Esophagus squamous epithelium (tissue), 5 donors: ENCODE results near the gene ABHD6. TPM values are rescaled to one million over a fixed set of nuclear protein-coding genes. Genes with fewer than 3 reads are reported as not detected.
"Not testable (repeated sequence)": the region's sequence is repeated elsewhere in the genome, so short reads cannot be mapped to it uniquely, and the experiment has no call there.

Experiments
- DNase-seq: peaks from one replicate; lab custom pipeline; 2025; lab: John Stamatoyannopoulos, UW
- H3K27ac ChIP-seq, 4 donors: fragments of 200-600 bp; sonication (generic); one replicate each; pipeline ENCODE4 v1.5.1; 2016 to 2019; ENCODE audit warnings: mild to moderate bottlenecking in 1 of 4
- H3K27me3 ChIP-seq, 4 donors: fragments of 200-600 bp; sonication (generic); 1 replicate in 3 of 4; 2 replicates in 1 of 4; pipeline versions ENCODE4 v1.5.1 to v1.6.0; 2017 to 2021; ENCODE audit warnings: antibody characterized with exemption in 1 of 4
- H3K36me3 ChIP-seq, 3 donors: fragments of 200-600 bp; sonication (generic); one replicate each; pipeline ENCODE4 v1.5.1; 2016 to 2019
- H3K4me1 ChIP-seq, 3 donors: fragments of 200-600 bp; sonication (generic); one replicate each; pipeline ENCODE4 v1.5.1; 2017 to 2019
- H3K4me3 ChIP-seq, 4 donors: fragments of 200-600 bp; sonication (generic); 1 replicate in 3 of 4; 2 replicates in 1 of 4; pipeline ENCODE4 v1.5.1; 2016 to 2019; ENCODE audit warnings: mild to moderate bottlenecking in 2 of 4, moderate library complexity in 1 of 4
- H3K9me3 ChIP-seq, 3 donors: fragments of 200-600 bp; sonication (generic); one replicate each; pipeline ENCODE4 v1.5.1; 2016 to 2019
- POLR2A ChIP-seq, 4 donors: fragments of 450-650 bp; IDR thresholded peaks; one replicate each; pipeline ENCODE4 v1.6.1; 2017; ENCODE audit warnings: antibody characterized with exemption in 4 of 4, mild to moderate bottlenecking in 4 of 4, moderate library complexity in 3 of 4
- WGBS, 2 donors: methylation state at CpG; one replicate each; pipeline ENCODE4 v1.1.5; 2018; 5-methylcytosine and 5-hydroxymethylcytosine counted together
- intact Hi-C: fragments of 100-400 bp; cut with DNase I; formaldehyde crosslinking; loops from one replicate; pipeline ENCODE4 v1.15.0; 2022
- total RNA-seq, 4 donors: library from RNA; depleted of rRNA; stranded (reverse); fragments of >200 nt; gene quantifications; one replicate each; pipeline ENCODE4 v1.1.0, GENCODE V29; 2016
- TF ChIP-seq, protein P1 (sequence below), 6 experiments: fragments of 450-650 bp in 4 of 6; fragments of 200-600 bp in 2 of 6; sonication (generic) in 2 of 6; IDR thresholded peaks; one replicate each; pipeline ENCODE4 v1.5.1; 2016 to 2019; ENCODE audit warnings: antibody characterized with exemption in 6 of 6, mild to moderate bottlenecking in 4 of 6, moderate library complexity in 4 of 6
- donor health status: DM: yes; HTN: yes; CAD: no.

The ABHD6 gene
- total RNA-seq, 4 donors from 2014 or later, result 5.8 to 16.5 (median 8.9) TPM

DNA sequence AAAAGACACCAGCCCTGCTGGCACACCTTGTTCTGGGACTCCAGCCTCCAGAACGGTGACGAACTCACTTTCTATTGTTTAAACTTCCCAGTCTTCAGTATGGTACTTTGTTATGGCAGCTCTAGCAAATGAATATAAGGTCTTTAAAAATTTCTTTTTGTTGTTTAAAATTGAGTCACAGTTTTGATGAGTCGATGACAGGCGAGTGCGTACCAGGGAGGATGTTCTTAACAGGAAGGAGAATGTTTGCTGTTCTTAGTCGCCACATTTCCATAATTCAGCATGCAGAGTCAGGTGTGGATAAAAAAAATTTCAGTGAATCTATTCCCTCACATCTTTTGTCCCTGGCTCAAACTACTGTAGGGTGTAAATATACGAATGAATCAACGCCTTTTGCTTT is 39.2 kb upstream of the ABHD6 start:
- Histone ChIP-seq H3K4me1 (peaks cover 8 to 43% (median 20%) of the 10 kb centered on the region in 3 donors), H3K27ac (peak overlapping the region; percentile 35 to 74 (median 59)), H3K9me3 (no peaks in the 10 kb centered on the region), H3K4me3 (no peak overlapping the region), H3K36me3 (no peaks in the 10 kb centered on the region), H3K27me3 (no peaks in the 10 kb centered on the region)
- intact Hi-C loops, result no loop called here
- DNase-seq, result no peak
- WGBS, 2 donors, result 31 to 42% methylated on average over 8 of the region's 8 CpGs
- no peak for TF ChIP-seq POLR2A (IDR thresholded peaks at IDR 0.05)
- TF ChIP-seq, protein P1, sequence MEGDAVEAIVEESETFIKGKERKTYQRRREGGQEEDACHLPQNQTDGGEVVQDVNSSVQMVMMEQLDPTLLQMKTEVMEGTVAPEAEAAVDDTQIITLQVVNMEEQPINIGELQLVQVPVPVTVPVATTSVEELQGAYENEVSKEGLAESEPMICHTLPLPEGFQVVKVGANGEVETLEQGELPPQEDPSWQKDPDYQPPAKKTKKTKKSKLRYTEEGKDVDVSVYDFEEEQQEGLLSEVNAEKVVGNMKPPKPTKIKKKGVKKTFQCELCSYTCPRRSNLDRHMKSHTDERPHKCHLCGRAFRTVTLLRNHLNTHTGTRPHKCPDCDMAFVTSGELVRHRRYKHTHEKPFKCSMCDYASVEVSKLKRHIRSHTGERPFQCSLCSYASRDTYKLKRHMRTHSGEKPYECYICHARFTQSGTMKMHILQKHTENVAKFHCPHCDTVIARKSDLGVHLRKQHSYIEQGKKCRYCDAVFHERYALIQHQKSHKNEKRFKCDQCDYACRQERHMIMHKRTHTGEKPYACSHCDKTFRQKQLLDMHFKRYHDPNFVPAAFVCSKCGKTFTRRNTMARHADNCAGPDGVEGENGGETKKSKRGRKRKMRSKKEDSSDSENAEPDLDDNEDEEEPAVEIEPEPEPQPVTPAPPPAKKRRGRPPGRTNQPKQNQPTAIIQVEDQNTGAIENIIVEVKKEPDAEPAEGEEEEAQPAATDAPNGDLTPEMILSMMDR (IDR thresholded peaks at IDR 0.05), result no peak

DNA sequence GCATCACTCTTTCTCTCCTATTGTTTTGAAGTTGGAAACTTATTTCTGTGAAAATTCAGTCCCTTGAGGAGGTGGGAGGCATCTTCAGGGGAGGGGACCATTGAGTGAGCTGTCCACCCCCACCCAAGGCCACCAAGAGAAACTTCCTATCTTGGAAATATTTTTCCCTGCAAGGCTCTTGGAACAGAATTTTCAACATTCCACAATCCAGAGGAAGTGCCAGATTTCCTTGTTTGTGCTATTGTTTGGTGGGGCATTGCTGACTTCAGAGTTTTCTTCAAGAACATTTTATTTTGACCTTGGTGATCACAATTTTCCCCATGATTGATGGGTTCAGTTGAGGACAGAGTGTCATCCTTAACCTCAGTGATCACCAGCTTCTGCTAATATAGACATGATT is 38.8 kb upstream of the ABHD6 start:
- DNase-seq, result no peak
- intact Hi-C loops, result no loop called here
- Histone ChIP-seq H3K4me3 (no peak overlapping the region), H3K27me3 (no peaks in the 10 kb centered on the region), H3K27ac (peak overlapping the region in 3 of 4 donors; percentile 55 to 74 (median 63)), H3K4me1 (peaks cover 8 to 43% (median 20%) of the 10 kb centered on the region in 3 donors), H3K36me3 (no peaks in the 10 kb centered on the region), H3K9me3 (no peaks in the 10 kb centered on the region)
- TF ChIP-seq, protein P1 (IDR thresholded peaks at IDR 0.05), result no peak
- no peak for TF ChIP-seq POLR2A (IDR thresholded peaks at IDR 0.05)

DNA sequence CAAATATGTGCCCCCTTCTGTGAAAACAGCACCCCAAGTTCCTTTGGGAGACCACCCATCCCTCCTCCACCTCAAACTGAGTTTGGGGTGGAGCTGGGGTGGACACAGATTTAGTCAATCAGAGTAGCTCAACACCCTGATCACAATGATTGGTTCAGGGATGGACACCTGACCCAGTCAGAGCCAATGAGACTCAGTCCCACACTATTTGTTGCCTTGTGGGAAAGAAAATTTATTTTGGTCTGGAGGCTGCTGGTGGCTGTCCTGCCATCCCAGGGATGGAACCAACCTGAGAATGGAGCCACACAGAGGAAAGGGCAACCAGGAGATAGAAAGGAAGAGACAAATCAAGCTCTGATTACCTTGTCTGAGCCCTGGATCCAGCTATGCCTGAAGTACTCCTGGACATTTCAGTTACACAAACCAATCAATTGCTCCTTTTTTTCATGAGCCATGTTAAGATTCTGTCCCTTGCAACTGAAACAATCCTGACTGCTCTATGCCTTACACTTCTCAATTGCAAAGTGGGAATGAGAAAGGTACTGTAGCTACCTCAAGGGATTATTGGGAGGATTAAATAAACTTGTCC is 37.4 kb upstream of the ABHD6 start:
- peaks cover 8 to 43% (median 20%) of the 10 kb centered on the region in 3 donors for H3K4me1 ChIP-seq
- peak overlapping the region in 3 of 4 donors; percentile 49 to 74 (median 49) for H3K27ac ChIP-seq

DNA sequence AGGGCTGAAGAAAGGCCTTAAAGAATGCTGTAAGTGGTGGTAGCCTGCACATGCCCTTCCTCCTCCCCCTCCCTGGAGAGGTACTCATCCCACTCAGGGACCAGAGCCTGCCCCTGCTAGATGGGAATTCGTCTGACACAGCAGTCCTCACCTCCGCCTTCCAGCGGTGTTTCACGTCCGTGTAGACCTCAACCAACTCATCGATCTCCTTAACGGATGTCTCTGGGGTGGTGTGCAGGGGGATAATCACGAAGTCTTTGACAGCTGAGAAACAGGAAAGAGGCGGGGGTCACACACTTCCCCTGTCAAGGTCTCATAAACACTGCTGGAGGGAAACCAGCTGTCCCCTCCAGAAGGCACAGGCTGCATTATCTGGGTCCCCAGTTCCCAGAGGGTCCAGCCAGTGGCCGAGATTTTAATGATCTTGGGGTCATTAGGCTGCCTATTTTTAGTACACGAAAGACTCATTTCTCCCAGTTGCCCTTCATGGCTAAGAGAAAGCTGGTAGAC is 36.7 kb upstream of the ABHD6 start:
- peaks cover 10 to 46% (median 21%) of the 10 kb centered on the region in 3 donors for H3K4me1 ChIP-seq
- H3K27ac ChIP-seq, result peak overlapping the region in 3 of 4 donors; percentile 35 to 49 (median 49)
- TF ChIP-seq POLR2A (IDR thresholded peaks at IDR 0.05), result no peak
- no peaks in the 10 kb centered on the region for H3K9me3 ChIP-seq
- WGBS, 2 donors, result 36 to 47% methylated on average over 7 to 8 of the region's 11 CpGs
- no peak for DNase-seq
- no peaks in the 10 kb centered on the region for H3K27me3 ChIP-seq
- no peaks in the 10 kb centered on the region for H3K36me3 ChIP-seq
- intact Hi-C loops, result no loop called here
- no peak overlapping the region for H3K4me3 ChIP-seq

More for the DNA sequence above, 37.4 kb upstream of the ABHD6 start:
- intact Hi-C loops, result no loop called here
- Histone ChIP-seq H3K36me3 (no peaks in the 10 kb centered on the region), H3K9me3 (no peaks in the 10 kb centered on the region), H3K27me3 (no peaks in the 10 kb centered on the region), H3K4me3 (no peak overlapping the region)
- no peak for DNase-seq
- TF ChIP-seq POLR2A (IDR thresholded peaks at IDR 0.05), result no peak
- TF ChIP-seq, protein P1 (IDR thresholded peaks at IDR 0.05), result no peak

DNA sequence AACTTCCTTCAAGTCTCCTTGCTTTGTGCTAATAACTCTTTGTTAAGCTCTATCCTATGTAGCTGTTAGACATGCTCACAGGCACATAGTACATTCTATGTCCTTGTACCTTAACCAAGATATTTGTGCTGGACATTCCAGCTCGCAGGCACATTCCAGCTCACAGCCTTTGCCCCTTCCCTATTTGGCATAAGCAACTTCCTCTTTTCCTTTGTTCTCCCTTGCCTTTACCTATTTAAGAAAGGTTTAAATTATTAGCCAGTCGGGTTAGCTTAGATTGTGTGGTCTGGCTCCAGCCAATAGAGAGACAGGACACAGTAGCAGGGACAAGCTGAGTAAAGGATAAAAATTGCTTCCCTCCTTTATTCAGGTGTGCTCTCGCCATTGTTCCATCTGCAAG is 36.1 kb upstream of the ABHD6 start:
- H3K27ac ChIP-seq, result peak overlapping the region in 1 of 4 donors; percentile 35
- H3K9me3 ChIP-seq, H3K4me3 ChIP-seq, intact Hi-C loops, H3K36me3 ChIP-seq, DNase-seq, H3K27me3 ChIP-seq: not testable (repeated sequence)
- 68 to 75% methylated on average over 3 of the region's 3 CpGs for WGBS, 2 donors
- H3K4me1 ChIP-seq, result peaks cover 15 to 52% (median 25%) of the 10 kb centered on the region in 3 donors

DNA sequence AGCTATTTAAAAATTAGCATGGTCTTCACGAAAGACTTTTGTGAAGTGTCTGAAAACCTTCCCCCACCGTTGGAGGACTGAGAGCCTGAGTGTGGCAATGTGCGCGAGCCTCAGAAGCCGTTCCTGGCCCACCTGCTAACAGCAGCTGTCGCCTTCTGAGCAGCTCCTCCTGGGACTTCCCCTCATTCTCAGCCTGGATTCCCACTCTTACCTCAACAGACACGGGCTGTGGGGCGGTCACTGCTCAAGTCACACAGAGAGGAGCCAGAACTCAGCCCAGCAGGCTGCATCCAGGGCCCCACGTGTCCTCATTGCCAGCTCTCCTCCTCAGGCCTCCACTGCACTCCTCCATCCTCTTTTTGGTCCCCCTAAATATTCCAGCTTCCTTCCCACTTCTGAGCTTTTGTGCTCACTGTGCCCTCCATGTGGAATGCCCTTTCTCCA is 34.7 kb upstream of the ABHD6 start:
- 72 to 88% methylated on average over 9 of the region's 9 CpGs for WGBS, 2 donors
- H3K27ac ChIP-seq, result no peak overlapping the region
- TF ChIP-seq, protein P1 (IDR thresholded peaks at IDR 0.05), result no peak
- no peak for TF ChIP-seq POLR2A (IDR thresholded peaks at IDR 0.05)
- H3K4me1 ChIP-seq, result peaks cover 21 to 60% (median 29%) of the 10 kb centered on the region in 3 donors
- no peaks in the 10 kb centered on the region for H3K36me3 ChIP-seq
- no peaks in the 10 kb centered on the region for H3K27me3 ChIP-seq
- intact Hi-C loops, result no loop called here
- H3K9me3 ChIP-seq, result no peaks in the 10 kb centered on the region
- no peak overlapping the region for H3K4me3 ChIP-seq
- DNase-seq, result no peak
